ENCODE measurements around the gene DPP10.
"Not testable (repeated sequence)": the region's sequence is repeated elsewhere in the genome, so short reads cannot be mapped to it uniquely, and the experiment has no call there.

Gene DPP10

GRCh38 chr2:114929225-114929624 lies 486.8 kb downstream of the DPP10 start:
- no peak overlapping the region for H3K27ac ChIP-seq (ENCODE audit: low read length)
- peaks cover 3% of the 10 kb centered on the region for H3K9me3 ChIP-seq (ENCODE audit: control insufficient read depth, low read depth, low read length)
- no peaks in the 10 kb centered on the region for H3K36me3 ChIP-seq (ENCODE audit: control insufficient read depth, low read depth, low read length)
- H3K27me3 ChIP-seq (ENCODE audit: control insufficient read depth, insufficient read depth, low read length), result no peaks in the 10 kb centered on the region
- H3K4me1 ChIP-seq (ENCODE audit: control insufficient read depth, low read depth, low read length), result no peaks in the 10 kb centered on the region
- no peak overlapping the region for H3K9ac ChIP-seq (ENCODE audit: low read length)
- H3K4me3 ChIP-seq (ENCODE audit: low read length), result no peak overlapping the region

DNA sequence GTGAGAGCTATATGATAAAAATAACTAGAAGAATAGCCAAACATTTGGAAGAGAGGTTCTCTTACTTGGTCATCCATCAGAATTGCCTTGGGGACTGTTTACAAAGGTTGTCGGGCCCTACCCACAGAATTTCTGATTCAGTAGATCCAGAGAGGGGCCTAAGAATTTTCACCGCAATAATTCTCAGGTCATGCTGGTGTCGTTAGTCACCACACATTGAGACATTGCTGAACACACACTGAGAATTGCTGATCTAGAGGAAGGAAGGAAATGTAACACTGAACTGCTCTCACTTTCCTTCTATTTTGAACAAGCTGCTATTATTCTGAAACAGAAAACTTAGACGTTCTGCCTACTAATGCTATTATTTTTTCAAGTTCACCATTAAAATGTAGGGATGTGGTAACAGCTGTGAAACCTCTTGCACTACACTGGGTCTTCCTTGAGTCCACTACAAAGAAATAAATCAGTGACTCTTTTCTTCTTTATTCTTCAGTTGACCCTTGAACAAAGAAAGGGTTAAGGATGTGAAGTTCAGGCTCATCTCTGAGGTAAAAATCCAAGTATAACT lies 491.3 kb downstream of the DPP10 start:
- no peak overlapping the region for H3K4me3 ChIP-seq (ENCODE audit: low read length)
- H3K4me1 ChIP-seq (ENCODE audit: control insufficient read depth, low read depth, low read length), result no peaks in the 10 kb centered on the region
- H3K36me3 ChIP-seq (ENCODE audit: control insufficient read depth, low read depth, low read length), result no peaks in the 10 kb centered on the region
- H3K9me3 ChIP-seq (ENCODE audit: control insufficient read depth, low read depth, low read length), result no peaks in the 10 kb centered on the region
- H3K9ac ChIP-seq (ENCODE audit: low read length), result no peak overlapping the region
- no peak overlapping the region for H3K27ac ChIP-seq (ENCODE audit: low read length)
- no peaks in the 10 kb centered on the region for H3K27me3 ChIP-seq (ENCODE audit: control insufficient read depth, insufficient read depth, low read length)

DNA sequence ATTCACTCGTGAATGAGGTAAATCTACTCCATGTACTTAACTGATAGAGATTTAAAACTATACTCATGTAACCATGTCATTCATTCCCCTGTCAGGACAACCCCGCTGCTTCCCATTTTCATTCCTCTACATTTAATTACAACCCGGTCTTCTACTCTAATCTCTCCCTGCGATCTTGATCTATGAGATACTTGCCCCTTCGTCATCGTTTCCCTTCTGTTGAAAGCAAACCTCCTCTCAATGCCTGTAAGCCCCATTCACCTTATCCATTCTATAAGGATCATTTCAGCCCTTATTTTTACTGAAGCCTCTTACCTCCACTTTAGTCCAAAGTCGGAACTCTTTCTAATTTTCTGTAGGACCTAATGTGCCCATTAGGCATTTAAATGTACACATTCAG lies 492.6 kb downstream of the DPP10 start:
- H3K4me3 ChIP-seq (ENCODE audit: low read length), result no peak overlapping the region
- no peaks in the 10 kb centered on the region for H3K4me1 ChIP-seq (ENCODE audit: control insufficient read depth, low read depth, low read length)
- no peak overlapping the region for H3K27ac ChIP-seq (ENCODE audit: low read length)
- no peaks in the 10 kb centered on the region for H3K27me3 ChIP-seq (ENCODE audit: control insufficient read depth, insufficient read depth, low read length)
- no peaks in the 10 kb centered on the region for H3K9me3 ChIP-seq (ENCODE audit: control insufficient read depth, low read depth, low read length)
- no peaks in the 10 kb centered on the region for H3K36me3 ChIP-seq (ENCODE audit: control insufficient read depth, low read depth, low read length)
- no peak overlapping the region for H3K9ac ChIP-seq (ENCODE audit: low read length)

DNA sequence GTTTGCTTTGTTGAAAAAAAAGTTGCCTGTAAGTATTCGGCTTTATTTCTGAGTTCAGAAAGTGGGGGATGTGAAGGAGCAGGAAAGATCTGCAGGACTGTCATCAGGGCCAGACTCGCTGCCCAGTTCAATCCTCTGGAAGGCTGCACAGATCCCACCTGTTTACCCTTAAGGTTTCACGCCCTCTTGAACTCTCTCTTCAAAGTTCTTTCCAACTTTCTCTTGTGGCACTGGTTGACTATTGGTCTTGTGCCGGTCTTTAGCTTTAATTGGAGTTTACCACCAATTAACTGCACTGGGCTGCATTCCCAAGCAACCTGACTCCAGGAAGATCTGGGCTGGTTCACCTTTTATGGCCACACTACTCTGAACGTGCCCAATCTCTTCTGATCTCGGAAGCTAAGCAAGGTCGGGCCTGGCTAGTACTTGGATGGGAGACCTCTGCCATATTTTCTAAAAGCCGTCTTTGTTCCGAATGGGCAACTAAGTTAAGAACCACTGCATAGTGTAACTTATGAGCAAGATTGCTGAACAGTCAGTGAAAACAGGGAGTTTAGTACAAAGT lies 495.0 kb downstream of the DPP10 start:
- H3K9ac ChIP-seq (ENCODE audit: low read length), result no peak overlapping the region

DNA sequence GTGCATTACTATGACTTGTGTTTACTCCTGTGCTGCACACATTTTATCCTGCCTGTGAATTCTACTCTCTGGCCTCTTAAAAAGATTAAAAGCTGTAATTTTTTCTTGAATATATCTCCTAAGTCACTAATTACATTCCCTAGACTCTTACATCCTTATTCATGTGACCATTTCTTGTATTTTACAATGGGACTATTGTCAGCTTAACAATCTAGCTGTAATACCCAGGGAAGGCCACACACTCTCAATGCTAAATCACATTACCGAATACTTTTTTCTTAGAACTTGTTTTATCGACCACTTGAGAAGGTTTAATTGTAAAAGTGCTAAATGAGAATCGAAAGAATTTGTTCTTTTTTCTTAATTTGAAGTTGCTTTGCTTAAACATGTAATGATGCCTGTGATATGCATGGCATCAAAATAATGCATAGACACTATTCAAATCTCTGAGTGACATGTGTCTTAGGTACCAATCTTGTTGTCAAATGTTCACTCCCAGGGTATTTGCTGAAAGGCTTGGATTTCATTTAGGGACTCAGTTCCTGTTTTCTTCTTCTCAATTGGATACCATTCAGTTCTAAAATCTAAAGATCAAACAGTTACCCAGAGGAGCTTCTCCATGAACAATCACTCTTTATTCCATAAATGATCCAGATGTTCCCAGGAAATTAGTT lies 498.5 kb downstream of the DPP10 start:
- Histone ChIP-seq H3K36me3 (ENCODE audit: control insufficient read depth, low read depth, low read length) (no peaks in the 10 kb centered on the region), H3K9ac (ENCODE audit: low read length) (no peak overlapping the region), H3K4me1 (ENCODE audit: control insufficient read depth, low read depth, low read length) (no peaks in the 10 kb centered on the region), H3K4me3 (ENCODE audit: low read length) (no peak overlapping the region), H3K27me3 (ENCODE audit: control insufficient read depth, insufficient read depth, low read length) (no peaks in the 10 kb centered on the region), H3K9me3 (ENCODE audit: control insufficient read depth, low read depth, low read length) (no peaks in the 10 kb centered on the region), H3K27ac (ENCODE audit: low read length) (no peak overlapping the region)

More for the DNA sequence above, 495.0 kb downstream of the DPP10 start:
- Histone ChIP-seq H3K36me3 (ENCODE audit: control insufficient read depth, low read depth, low read length) (no peaks in the 10 kb centered on the region), H3K27me3 (ENCODE audit: control insufficient read depth, insufficient read depth, low read length) (no peaks in the 10 kb centered on the region), H3K27ac (ENCODE audit: low read length) (no peak overlapping the region), H3K9me3 (ENCODE audit: control insufficient read depth, low read depth, low read length) (no peaks in the 10 kb centered on the region), H3K4me3 (ENCODE audit: low read length) (no peak overlapping the region), H3K4me1 (ENCODE audit: control insufficient read depth, low read depth, low read length) (no peaks in the 10 kb centered on the region)

DNA sequence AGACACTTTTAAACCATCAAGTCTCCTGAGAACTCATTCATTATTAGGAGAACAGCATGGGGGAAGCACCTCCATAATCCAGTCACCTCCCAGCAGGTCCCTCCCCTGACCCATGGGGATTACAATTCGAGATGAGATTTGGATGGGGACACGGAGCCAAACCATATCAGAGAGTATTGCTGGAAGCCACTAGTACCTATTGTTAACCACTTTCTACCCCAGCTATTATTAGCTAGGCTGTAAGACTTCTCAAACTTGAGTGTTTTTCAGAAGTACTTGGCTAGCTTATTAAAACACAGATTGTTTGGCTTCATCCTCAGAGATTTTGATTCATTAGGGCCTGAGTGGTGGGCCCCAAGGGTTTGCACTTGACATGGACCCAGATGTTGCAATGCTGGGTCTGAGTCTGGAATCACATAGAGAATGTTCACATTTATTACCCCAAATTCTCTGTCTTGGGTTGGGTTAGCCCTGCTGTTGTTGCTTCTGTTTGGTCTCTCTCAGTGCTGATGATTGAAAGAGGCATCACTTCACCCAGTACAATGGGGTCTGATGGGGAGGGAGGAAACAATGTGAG lies 506.9 kb downstream of the DPP10 start:
- no peak overlapping the region for H3K27ac ChIP-seq (ENCODE audit: low read length)
- no peak overlapping the region for H3K9ac ChIP-seq (ENCODE audit: low read length)
- H3K9me3 ChIP-seq (ENCODE audit: control insufficient read depth, low read depth, low read length), result no peaks in the 10 kb centered on the region
- no peaks in the 10 kb centered on the region for H3K36me3 ChIP-seq (ENCODE audit: control insufficient read depth, low read depth, low read length)
- H3K4me1 ChIP-seq (ENCODE audit: control insufficient read depth, low read depth, low read length), result no peaks in the 10 kb centered on the region
- no peak overlapping the region for H3K4me3 ChIP-seq (ENCODE audit: low read length)
- H3K27me3 ChIP-seq (ENCODE audit: control insufficient read depth, insufficient read depth, low read length), result no peaks in the 10 kb centered on the region

DNA sequence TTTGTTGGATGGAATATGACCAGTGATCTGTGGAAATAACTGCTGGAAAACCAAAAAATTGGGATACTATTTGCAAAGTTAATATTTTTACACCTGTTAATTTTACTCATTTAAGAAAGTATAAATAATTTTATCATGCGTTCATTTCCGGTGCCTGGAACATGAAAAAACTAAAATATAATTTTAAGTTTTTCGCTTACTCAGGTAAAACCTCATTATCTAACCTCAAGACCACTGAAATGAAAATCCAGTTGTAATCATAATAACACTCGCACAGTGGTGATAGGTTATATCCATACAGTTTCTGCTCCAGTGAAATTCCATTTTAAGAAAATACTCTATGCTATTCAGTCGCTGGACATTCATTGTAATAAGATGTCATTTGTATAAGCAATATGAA lies 517.9 kb downstream of the DPP10 start:
- Histone ChIP-seq H3K9ac (ENCODE audit: low read length) (no peak overlapping the region), H3K36me3 (ENCODE audit: control insufficient read depth, low read depth, low read length) (no peaks in the 10 kb centered on the region), H3K27ac (ENCODE audit: low read length) (no peak overlapping the region), H3K9me3 (ENCODE audit: control insufficient read depth, low read depth, low read length) (peaks cover 7% of the 10 kb centered on the region), H3K27me3 (ENCODE audit: control insufficient read depth, insufficient read depth, low read length) (no peaks in the 10 kb centered on the region), H3K4me3 (ENCODE audit: low read length) (no peak overlapping the region), H3K4me1 (ENCODE audit: control insufficient read depth, low read depth, low read length) (no peaks in the 10 kb centered on the region)

- H3K4me1 ChIP-seq (ENCODE audit: control insufficient read depth, low read depth, low read length), result no peaks in the 10 kb centered on the region
- no peak overlapping the region for H3K27ac ChIP-seq (ENCODE audit: low read length)
- H3K4me3 ChIP-seq (ENCODE audit: low read length), result no peak overlapping the region
- no peaks in the 10 kb centered on the region for H3K9me3 ChIP-seq (ENCODE audit: control insufficient read depth, low read depth, low read length)
- H3K27me3 ChIP-seq (ENCODE audit: control insufficient read depth, insufficient read depth, low read length), result no peaks in the 10 kb centered on the region
- H3K9ac ChIP-seq (ENCODE audit: low read length), result no peak overlapping the region
- no peaks in the 10 kb centered on the region for H3K36me3 ChIP-seq (ENCODE audit: control insufficient read depth, low read depth, low read length)
These were observed 520.1 kb downstream of the DPP10 start for GRCh38 chr2:114962532-114962931.

DNA sequence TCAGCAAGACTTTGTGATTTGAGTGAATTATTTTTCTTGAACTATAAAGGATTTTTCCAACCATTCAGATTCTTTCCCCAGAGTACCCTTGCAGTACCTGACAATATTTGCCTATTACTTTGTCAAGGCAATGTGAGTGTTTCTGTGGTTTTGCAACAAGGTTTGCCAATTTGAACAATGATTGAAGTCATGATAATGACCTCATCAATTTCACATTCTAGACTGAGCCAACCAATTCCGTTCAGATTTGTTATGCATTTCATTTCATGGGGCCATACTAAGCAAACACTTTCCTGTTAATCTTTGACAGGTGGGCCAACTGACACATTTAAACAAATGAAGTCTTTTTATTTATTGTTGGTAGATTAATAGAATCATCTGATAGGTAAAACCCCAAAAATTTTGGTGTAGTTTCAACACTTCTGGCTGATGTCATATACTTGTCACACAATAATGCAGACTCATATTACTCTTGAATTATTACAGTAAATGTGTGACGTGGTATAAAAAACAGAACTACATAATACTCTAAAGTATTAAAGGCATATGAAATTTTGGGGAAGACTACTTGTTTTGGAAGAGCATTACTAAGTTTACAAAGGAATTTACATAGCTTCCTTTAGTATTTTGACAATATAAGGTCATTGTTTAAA lies 526.4 kb downstream of the DPP10 start:
- Histone ChIP-seq H3K4me3 (ENCODE audit: low read length) (no peak overlapping the region), H3K4me1 (ENCODE audit: control insufficient read depth, low read depth, low read length) (no peaks in the 10 kb centered on the region), H3K9me3 (ENCODE audit: control insufficient read depth, low read depth, low read length) (no peaks in the 10 kb centered on the region), H3K9ac (ENCODE audit: low read length) (no peak overlapping the region), H3K27ac (ENCODE audit: low read length) (no peak overlapping the region), H3K27me3 (ENCODE audit: control insufficient read depth, insufficient read depth, low read length) (no peaks in the 10 kb centered on the region), H3K36me3 (ENCODE audit: control insufficient read depth, low read depth, low read length) (no peaks in the 10 kb centered on the region)

- H3K36me3 ChIP-seq (ENCODE audit: control insufficient read depth, low read depth, low read length); H3K4me1 ChIP-seq (ENCODE audit: control insufficient read depth, low read depth, low read length); H3K27ac ChIP-seq (ENCODE audit: low read length); H3K9ac ChIP-seq (ENCODE audit: low read length); H3K9me3 ChIP-seq (ENCODE audit: control insufficient read depth, low read depth, low read length); H3K27me3 ChIP-seq (ENCODE audit: control insufficient read depth, insufficient read depth, low read length); H3K4me3 ChIP-seq (ENCODE audit: low read length): not testable (repeated sequence)
These were observed 561.9 kb downstream of the DPP10 start for GRCh38 chr2:115004321-115004720.

- Histone ChIP-seq H3K27me3 (ENCODE audit: control insufficient read depth, insufficient read depth, low read length) (no peaks in the 10 kb centered on the region), H3K36me3 (ENCODE audit: control insufficient read depth, low read depth, low read length) (no peaks in the 10 kb centered on the region)
These were observed 569.3 kb downstream of the DPP10 start for GRCh38 chr2:115011721-115012120.

More at GRCh38 chr2:115011721-115012120, 569.3 kb downstream of the DPP10 start:
- H3K9me3 ChIP-seq (ENCODE audit: control insufficient read depth, low read depth, low read length), result no peaks in the 10 kb centered on the region
- no peaks in the 10 kb centered on the region for H3K4me1 ChIP-seq (ENCODE audit: control insufficient read depth, low read depth, low read length)
- no peak overlapping the region for H3K27ac ChIP-seq (ENCODE audit: low read length)
- no peak overlapping the region for H3K4me3 ChIP-seq (ENCODE audit: low read length)
- no peak overlapping the region for H3K9ac ChIP-seq (ENCODE audit: low read length)
